HG03565 (cell line): Measurements from ENCODE around the gene SPATS1.
"Not testable (repeated sequence)": the region's sequence is repeated elsewhere in the genome, so short reads cannot be mapped to it uniquely, and the experiment has no call there.

Experiments
- ATAC-seq: cut with Tn5 transposase; IDR thresholded peaks from one replicate; pipeline ENCODE4 v1.9.1; 2021; ENCODE audit warnings: mild to moderate bottlenecking, moderate library complexity; ENCODE audit not compliant: unreplicated experiment

SPATS1 gene

GRCh38 chr6:44310241-44310640, 32.2 kb upstream of the SPATS1 start:
- no peak for ATAC-seq

- no peak for ATAC-seq
These were observed 31.1 kb upstream of the SPATS1 start for GRCh38 chr6:44311304-44311703.

DNA sequence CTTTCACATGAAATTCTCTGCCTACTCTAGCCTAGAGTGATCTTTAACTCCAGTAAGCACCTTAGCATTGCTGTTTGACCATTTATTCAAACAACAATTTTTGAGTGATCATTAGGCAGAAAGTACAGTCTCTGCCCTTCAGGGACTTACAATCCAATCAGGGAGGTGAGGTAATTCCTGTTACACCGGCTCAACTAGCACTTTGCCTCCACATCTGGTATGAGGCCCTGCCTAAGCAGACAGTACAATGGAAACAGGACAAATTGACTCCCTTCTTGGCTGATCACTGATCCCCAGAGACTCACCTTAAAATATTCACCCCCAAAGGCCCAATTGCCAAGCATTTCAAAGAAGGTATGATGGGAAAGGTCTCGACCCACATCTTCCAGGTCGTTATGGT, 30.7 kb upstream of the SPATS1 start:
- no peak for ATAC-seq

- peak; percentile 85 for ATAC-seq
These were observed 29.3 kb upstream of the SPATS1 start, which contains the start of gene AARS2 for GRCh38 chr6:44312901-44313788. Gene AARS2, minus strand, starts transcription at chr6:44313347. Its CDS starts 24 bp downstream, at chr6:44313323.

GRCh38 chr6:44314657-44315056, 27.8 kb upstream of the SPATS1 start:
- ATAC-seq, result not testable (repeated sequence)

DNA sequence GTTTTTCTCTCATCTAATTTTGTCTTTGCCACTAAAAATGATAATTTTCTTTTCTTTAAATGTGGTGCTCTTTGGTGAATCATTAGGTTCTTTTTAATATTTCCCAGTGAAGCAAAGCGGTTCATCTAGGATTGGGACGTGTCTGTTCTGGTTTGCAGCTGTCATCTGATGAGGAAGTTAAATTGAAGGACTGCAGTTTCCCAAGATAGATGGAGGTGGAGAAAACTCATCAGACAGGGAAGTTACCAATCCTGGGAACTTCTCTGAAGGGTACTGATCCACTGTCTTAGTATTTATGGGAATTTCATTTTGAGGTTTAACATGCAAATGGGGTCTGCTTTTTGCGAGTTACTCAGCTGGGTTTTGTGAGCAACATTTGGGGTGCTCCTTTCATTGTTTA, 26.9 kb upstream of the SPATS1 start:
- ATAC-seq, result no peak

DNA sequence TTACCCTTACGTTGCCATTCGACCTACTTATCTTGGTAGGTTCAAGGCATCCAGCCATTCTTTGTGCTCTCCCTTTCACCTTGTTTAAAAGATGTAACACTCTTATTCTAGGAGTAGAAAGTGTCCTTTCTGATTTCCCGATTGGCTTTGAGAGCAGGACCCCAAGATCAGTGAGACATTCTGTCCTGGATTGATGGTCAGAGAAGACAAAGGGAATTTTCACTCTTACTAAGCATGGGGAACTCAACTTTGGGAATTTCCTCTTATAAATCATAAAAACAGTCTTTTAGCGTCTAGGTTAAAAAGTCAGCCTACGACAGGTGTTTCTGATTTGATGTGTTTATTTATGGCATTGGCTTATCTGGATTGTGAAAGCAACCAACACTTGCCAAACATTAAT, 26.5 kb upstream of the SPATS1 start:
- ATAC-seq, result no peak

- no peak for ATAC-seq
These were observed 26.0 kb upstream of the SPATS1 start for GRCh38 chr6:44316481-44316880.

GRCh38 chr6:44317136-44317631, 25.3 kb upstream of the SPATS1 start:
- not testable (repeated sequence) for ATAC-seq

GRCh38 chr6:44321210-44321609, 21.2 kb upstream of the SPATS1 start:
- ATAC-seq, result no peak

DNA sequence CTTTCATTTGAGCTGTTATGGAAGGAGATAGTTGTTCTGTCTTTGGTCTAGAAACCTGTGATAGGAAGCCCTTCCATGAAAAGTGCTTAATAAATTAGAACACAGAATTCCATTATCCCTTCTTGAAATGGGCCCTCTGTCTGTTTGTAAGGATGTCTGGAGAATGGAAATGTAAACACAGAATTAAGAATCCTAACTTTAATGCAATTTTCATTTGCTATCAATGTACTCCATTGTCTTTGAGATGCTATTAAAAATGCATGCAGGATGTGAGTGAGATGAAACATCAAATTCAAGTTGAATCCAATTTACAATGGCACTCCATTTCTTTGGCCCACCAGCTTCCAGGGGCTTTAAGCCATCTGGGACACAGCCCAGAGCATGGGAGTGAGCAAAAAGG, 15.4 kb upstream of the SPATS1 start:
- ATAC-seq, result no peak

GRCh38 chr6:44327760-44328159, 14.7 kb upstream of the SPATS1 start:
- no peak for ATAC-seq

- ATAC-seq, result not testable (repeated sequence)
These were observed 14.2 kb upstream of the SPATS1 start for GRCh38 chr6:44328203-44328602.

GRCh38 chr6:44329858-44330257, 12.6 kb upstream of the SPATS1 start:
- ATAC-seq, result no peak

GRCh38 chr6:44332585-44332984, 9.9 kb upstream of the SPATS1 start:
- no peak for ATAC-seq

GRCh38 chr6:44333273-44333919, 9.1 kb upstream of the SPATS1 start:
- ATAC-seq, result no peak

- no peak for ATAC-seq
These were observed 8.5 kb upstream of the SPATS1 start for GRCh38 chr6:44333942-44334341.

GRCh38 chr6:44335631-44336030, 6.8 kb upstream of the SPATS1 start:
- ATAC-seq, result no peak

DNA sequence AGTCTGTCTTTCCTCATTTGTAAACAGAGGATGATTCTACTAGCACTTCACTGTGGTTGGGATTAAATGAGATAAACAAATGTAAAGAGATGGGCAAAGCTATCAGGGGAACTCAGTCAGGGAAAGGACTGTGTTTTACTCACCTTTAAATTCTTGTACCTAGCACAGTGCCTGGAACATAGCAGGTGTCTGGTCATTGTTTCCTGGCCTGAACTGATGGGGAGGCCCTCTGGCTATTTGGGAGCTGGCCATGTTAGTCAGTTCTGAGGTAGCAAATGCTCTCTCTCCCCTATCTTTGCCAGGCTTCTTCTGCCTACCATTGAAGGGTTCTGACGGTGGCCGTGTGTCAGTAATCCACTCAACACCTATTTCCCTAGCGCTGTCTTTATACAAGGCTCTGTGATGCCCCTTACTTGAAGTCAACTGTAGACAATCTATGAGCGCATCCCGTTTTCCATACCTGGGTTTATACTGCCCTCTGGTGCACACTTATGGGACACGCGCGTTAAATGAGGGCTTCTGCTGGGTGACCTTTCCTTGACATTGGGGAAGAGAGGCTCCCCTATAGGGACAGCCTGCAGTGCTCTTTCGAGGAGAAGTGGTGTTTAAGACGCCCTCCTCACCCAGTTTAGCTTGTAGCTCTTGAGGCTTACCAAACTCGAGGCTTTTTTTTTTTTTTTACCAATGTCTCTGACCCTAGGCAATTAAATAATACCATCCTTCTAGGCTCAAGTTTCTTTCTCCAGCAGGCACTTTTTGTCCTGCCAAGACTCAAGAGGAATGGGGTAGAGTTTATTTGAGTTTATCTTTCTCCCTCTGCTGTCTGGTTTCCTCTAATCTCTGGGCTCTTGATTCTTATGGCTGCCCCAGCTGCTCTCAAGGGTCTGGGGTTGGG, 4.0 kb upstream of the SPATS1 start:
- peak; percentile 67 for ATAC-seq

DNA sequence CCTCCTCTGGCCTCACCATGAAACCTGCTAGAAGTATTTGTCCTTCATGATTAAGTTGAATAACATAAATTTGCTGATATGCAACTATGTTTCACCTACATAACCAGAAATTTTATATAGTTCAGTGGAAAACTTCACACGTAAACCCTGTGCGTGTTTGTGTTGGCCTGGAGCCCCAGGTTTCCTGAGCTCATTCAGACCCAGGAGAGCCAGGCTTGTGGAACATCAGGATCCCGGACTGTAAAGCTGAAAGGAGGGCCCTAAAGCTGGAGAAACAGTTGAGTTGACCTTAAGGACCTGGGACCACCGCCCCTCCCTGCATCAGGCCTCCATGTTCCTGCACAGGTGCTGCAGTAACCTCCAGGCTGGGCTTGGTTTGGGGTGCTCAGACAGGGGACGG, 3.1 kb upstream of the SPATS1 start:
- no peak for ATAC-seq
